Fibroblast of skin of left biceps (primary cell): ENCODE data around the gene EBNA1BP2.
"Not testable (repeated sequence)": the region's sequence is repeated elsewhere in the genome, so short reads cannot be mapped to it uniquely, and the experiment has no call there.

Experiments
- DNase-seq, 2 experiments: peaks; one replicate each; pipeline ENCODE4 v3.0.0-alpha.2; 2013; ENCODE audit warnings: low read depth in 2 of 2

Gene EBNA1BP2

GRCh38 chr1:43119928-43120586 lies 52.0 kb downstream of the EBNA1BP2 start:
- DNase-seq = not testable (repeated sequence)
